ENCODE results near the gene FOSB. TPM values are rescaled to one million over a fixed set of nuclear protein-coding genes. Genes with fewer than 3 reads are reported as not detected.

FOSB gene
- total and polyA plus RNA-seq, 5 experiments from 2014 or later, result 3.5 to 11.4 (median 10.2) TPM

- H3K4me3 Mint-ChIP-seq, result peak overlapping the region; percentile 73 to 94 (median 86)
- POLR2A ChIA-PET, result interaction anchor here (0.6 to 7.8 kb wide), 2 partner anchors 22 to 25 kb away, joined by 4 to 90 read pairs; partner anchors contain the start of gene FOSB
- ATAC-seq, result peak in 1 of 2 donors; percentile 10
- H3K27ac Mint-ChIP-seq, result peak overlapping the region; percentile 21 to 97 (median 93)
- DNase-seq, result peak; percentile 18 to 69 (median 40)
- H3K4me1 Mint-ChIP-seq, result peaks cover 26 to 60% (median 51%) of the 10 kb centered on the region in 4 donors
- no peaks in the 10 kb centered on the region for H3K27me3 Mint-ChIP-seq
- no peaks in the 10 kb centered on the region for H3K36me3 Mint-ChIP-seq
- no peaks in the 10 kb centered on the region for H3K9me3 Mint-ChIP-seq
Measured at GRCh38 chr19:45443462-45444317, 24.1 kb upstream of the FOSB start.

- ATAC-seq (peak; percentile 41 to 55), DNase-seq (peak; percentile 63 to 91 (median 78))
- Mint-ChIP-seq H3K9me3 (no peaks in the 10 kb centered on the region), H3K36me3 (no peaks in the 10 kb centered on the region), H3K27me3 (no peaks in the 10 kb centered on the region), H3K4me1 (peaks cover 27 to 62% (median 56%) of the 10 kb centered on the region in 4 donors), H3K27ac (peak overlapping the region in 9 of 10 donors; percentile 20 to 95 (median 88)), H3K4me3 (peak overlapping the region; percentile 34 to 83 (median 62))
- POLR2A ChIA-PET, result interaction anchor here (0.6 to 7.8 kb wide), 3 partner anchors 21 to 34 kb away, joined by 4 to 90 read pairs (median 6); partner anchors contain the start of gene FOSB
Measured at GRCh38 chr19:45444318-45445041, 23.3 kb upstream of the FOSB start.

DNA sequence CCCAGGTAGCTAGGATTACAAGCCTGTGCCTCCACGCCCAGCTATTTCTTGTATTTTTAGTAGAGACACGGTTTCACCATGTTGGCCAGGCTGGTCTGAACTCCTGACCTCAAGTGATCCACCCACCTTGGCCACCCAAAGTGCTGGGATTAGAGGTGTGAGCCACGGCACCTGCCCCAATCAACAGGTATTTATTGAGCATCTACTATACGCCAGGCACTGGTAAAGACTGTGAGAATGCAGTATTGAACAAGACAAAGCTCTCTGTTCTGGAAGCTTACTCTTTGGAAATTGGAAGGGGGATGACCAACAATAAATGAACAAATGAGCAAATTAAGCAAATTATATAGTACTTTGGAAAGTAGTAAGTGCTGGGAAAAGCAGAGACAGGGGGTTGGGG is 22.7 kb upstream of the FOSB start:
- POLR2A ChIA-PET, result interaction anchor here (0.7 to 7.8 kb wide), 3 partner anchors 24 to 40 kb away, joined by 3 to 90 read pairs (median 6); partner anchors contain the start of gene FOSB
- H3K9me3 Mint-ChIP-seq, result no peaks in the 10 kb centered on the region
- H3K4me3 Mint-ChIP-seq, result peak overlapping the region; percentile 8 to 83 (median 45)
- H3K27me3 Mint-ChIP-seq, result no peaks in the 10 kb centered on the region
- H3K36me3 Mint-ChIP-seq, result no peaks in the 10 kb centered on the region
- H3K4me1 Mint-ChIP-seq, result peaks cover 28 to 68% (median 60%) of the 10 kb centered on the region in 4 donors
- H3K27ac Mint-ChIP-seq, result peak overlapping the region; percentile 10 to 95 (median 88)
- ATAC-seq, result no peak
- DNase-seq, result no peak

DNA sequence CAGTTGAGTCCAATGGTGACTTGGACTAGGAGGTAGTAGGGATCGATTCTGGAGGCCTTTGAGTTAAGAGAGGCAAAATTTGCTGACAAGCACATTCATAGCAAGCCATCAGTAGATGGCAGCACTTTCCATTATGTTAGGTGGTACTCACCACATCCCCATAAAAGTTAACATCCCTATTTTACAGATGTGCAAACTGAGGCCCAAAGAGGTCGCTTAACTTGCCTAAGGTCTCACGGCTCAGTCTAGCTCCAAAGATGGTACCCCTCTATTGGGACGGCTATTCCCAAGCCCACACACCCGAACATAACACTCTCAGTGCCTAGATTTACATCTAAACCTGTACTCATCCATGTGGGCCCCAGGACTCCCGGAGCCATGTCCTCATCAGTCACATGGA is 21.5 kb upstream of the FOSB start:
- peak overlapping the region in 9 of 10 donors; percentile 48 to 87 (median 77) for H3K27ac Mint-ChIP-seq
- H3K9me3 Mint-ChIP-seq, result peaks cover 0 to 2% (median 0%) of the 10 kb centered on the region in 9 donors
- DNase-seq (no peak), ATAC-seq (no peak)
- peak overlapping the region in 5 of 10 donors; percentile 52 to 73 (median 56) for H3K4me3 Mint-ChIP-seq
- H3K27me3 Mint-ChIP-seq, result peaks cover 0 to 2% (median 0%) of the 10 kb centered on the region in 5 donors
- H3K4me1 Mint-ChIP-seq, result peaks cover 25 to 63% (median 57%) of the 10 kb centered on the region in 4 donors
- no peaks in the 10 kb centered on the region for H3K36me3 Mint-ChIP-seq
- POLR2A ChIA-PET, result interaction anchor here (2.1 to 7.8 kb wide), 2 partner anchors 23 to 32 kb away, joined by 4 to 90 read pairs; partner anchors contain the start of gene FOSB

- peak overlapping the region in 6 of 10 donors; percentile 21 to 87 (median 54) for H3K27ac Mint-ChIP-seq
- peaks cover 0 to 2% (median 0%) of the 10 kb centered on the region in 9 donors for H3K9me3 Mint-ChIP-seq
- H3K36me3 Mint-ChIP-seq, result no peaks in the 10 kb centered on the region
- peaks cover 0 to 4% (median 0%) of the 10 kb centered on the region in 5 donors for H3K27me3 Mint-ChIP-seq
- no peak for ATAC-seq
- no peak overlapping the region for H3K4me3 Mint-ChIP-seq
- H3K4me1 Mint-ChIP-seq, result peaks cover 32 to 69% (median 64%) of the 10 kb centered on the region in 4 donors
- DNase-seq, result no peak
- POLR2A ChIA-PET, result interaction anchor here (2.1 kb wide), 1 partner anchor 31 kb away, joined by 4 read pairs; no protein-coding TSS in a partner anchor
Measured at GRCh38 chr19:45446944-45447343, 20.9 kb upstream of the FOSB start.

GRCh38 chr19:45448425-45448756 is 19.4 kb upstream of the FOSB start:
- H3K27ac Mint-ChIP-seq, result peak overlapping the region in 8 of 10 donors; percentile 10 to 91 (median 74)

GRCh38 chr19:45448887-45449299 is 18.9 kb upstream of the FOSB start:
- H3K4me3 Mint-ChIP-seq, result peak overlapping the region; percentile 43 to 89 (median 66)
- POLR2A ChIA-PET, result interaction anchor here (1.9 to 2.6 kb wide), 2 partner anchors 20 to 30 kb away, joined by 8 to 9 read pairs; partner anchors contain the start of gene FOSB
- ATAC-seq (no peak), DNase-seq (no peak)
- peaks cover 29 to 63% (median 55%) of the 10 kb centered on the region in 4 donors for H3K4me1 Mint-ChIP-seq
- H3K27me3 Mint-ChIP-seq, result peaks cover 0 to 4% (median 0%) of the 10 kb centered on the region in 5 donors
- peaks cover 0 to 2% (median 0%) of the 10 kb centered on the region in 9 donors for H3K9me3 Mint-ChIP-seq
- H3K36me3 Mint-ChIP-seq, result no peaks in the 10 kb centered on the region
- peak overlapping the region in 9 of 10 donors; percentile 60 to 100 (median 82) for H3K27ac Mint-ChIP-seq

More at GRCh38 chr19:45448425-45448756, 19.4 kb upstream of the FOSB start:
- no peaks in the 10 kb centered on the region for H3K36me3 Mint-ChIP-seq
- H3K4me3 Mint-ChIP-seq, result peak overlapping the region in 6 of 10 donors; percentile 39 to 59 (median 46)
- no peak for ATAC-seq
- peaks cover 0 to 2% (median 0%) of the 10 kb centered on the region in 9 donors for H3K9me3 Mint-ChIP-seq
- peaks cover 0 to 4% (median 0%) of the 10 kb centered on the region in 5 donors for H3K27me3 Mint-ChIP-seq
- no peak for DNase-seq
- peaks cover 32 to 63% (median 57%) of the 10 kb centered on the region in 4 donors for H3K4me1 Mint-ChIP-seq
- POLR2A ChIA-PET, result interaction anchor here (2.6 kb wide), 1 partner anchor 20 kb away, joined by 9 read pairs; the partner anchor contains the start of gene FOSB

- H3K4me3 Mint-ChIP-seq, result peak overlapping the region; percentile 89 to 97 (median 96)
- no peaks in the 10 kb centered on the region for H3K36me3 Mint-ChIP-seq
- peaks cover 26 to 60% (median 47%) of the 10 kb centered on the region in 4 donors for H3K4me1 Mint-ChIP-seq
- peaks cover 0 to 2% (median 0%) of the 10 kb centered on the region in 9 donors for H3K9me3 Mint-ChIP-seq
- DNase-seq (peak in 2 of 10 donors; percentile 10 to 46), ATAC-seq (peak; percentile 8 to 23)
- H3K27me3 Mint-ChIP-seq, result peaks cover 0 to 4% (median 0%) of the 10 kb centered on the region in 5 donors
- POLR2A ChIA-PET, result interaction anchor here (0.6 to 2.6 kb wide), 5 partner anchors 17 to 35 kb away, joined by 3 to 9 read pairs (median 6); partner anchors contain the start of gene FOSB
- peak overlapping the region; percentile 97 to 100 (median 99) for H3K27ac Mint-ChIP-seq
Measured at GRCh38 chr19:45450012-45450333, 17.8 kb upstream of the FOSB start.

DNA sequence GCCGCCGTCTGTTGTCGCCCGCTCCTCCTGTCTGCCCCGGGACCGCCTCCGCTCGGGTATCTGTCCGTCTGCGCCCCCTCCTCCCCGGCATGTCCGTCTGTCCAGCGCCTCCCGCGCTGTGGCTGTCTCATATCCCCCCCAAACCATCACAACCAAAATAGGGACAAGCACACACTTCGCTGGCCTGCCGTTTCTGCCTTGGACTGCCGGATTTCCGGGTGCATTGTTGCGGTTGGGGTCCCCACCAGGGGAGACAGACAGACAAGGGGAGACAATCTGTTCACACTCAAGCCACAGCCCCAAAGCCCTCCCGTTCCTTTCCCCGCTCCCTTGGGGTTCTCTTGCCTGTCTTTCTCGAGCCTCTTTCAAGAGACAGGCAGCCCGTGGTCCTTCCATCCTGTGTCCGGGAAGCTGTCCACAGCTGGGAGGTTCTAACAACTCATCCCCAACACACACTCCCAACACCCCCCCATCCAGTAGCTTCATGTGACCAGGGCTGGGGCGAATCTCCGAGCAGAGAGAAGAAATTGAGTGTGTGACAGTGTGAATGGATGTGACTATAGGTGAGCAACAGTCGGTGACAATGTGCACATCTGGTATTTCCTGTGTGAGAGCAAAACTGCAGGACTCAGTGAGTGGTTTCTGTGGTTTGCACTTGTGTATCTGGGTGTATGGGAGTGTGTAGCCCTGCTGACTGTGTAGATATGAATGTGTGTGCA is 16.5 kb upstream of the FOSB start:
- POLR2A ChIA-PET, result interaction anchor here (0.6 to 2.6 kb wide), 4 partner anchors 11 to 27 kb away, joined by 3 to 10 read pairs (median 6); no protein-coding TSS in a partner anchor
- Mint-ChIP-seq H3K27ac (peak overlapping the region; percentile 93 to 100 (median 100)), H3K27me3 (peaks cover 0 to 4% (median 0%) of the 10 kb centered on the region in 5 donors), H3K4me1 (peaks cover 30 to 63% (median 52%) of the 10 kb centered on the region in 4 donors), H3K9me3 (peaks cover 0 to 2% (median 0%) of the 10 kb centered on the region in 9 donors), H3K4me3 (peak overlapping the region; percentile 86 to 96 (median 91)), H3K36me3 (no peaks in the 10 kb centered on the region)
- ATAC-seq (peak; percentile 49 to 53), DNase-seq (peak in 9 of 10 donors; percentile 47 to 91 (median 74))

- peak overlapping the region; percentile 93 to 100 (median 100) for H3K27ac Mint-ChIP-seq
- POLR2A ChIA-PET, result interaction anchor here (0.6 to 2.6 kb wide), 4 partner anchors 10 to 26 kb away, joined by 3 to 10 read pairs (median 6); no protein-coding TSS in a partner anchor
- no peak for DNase-seq
Measured at GRCh38 chr19:45451850-45452387, 15.9 kb upstream of the FOSB start.

More at GRCh38 chr19:45451850-45452387, 15.9 kb upstream of the FOSB start:
- H3K4me1 Mint-ChIP-seq, result peaks cover 33 to 64% (median 54%) of the 10 kb centered on the region in 4 donors
- H3K27me3 Mint-ChIP-seq, result peaks cover 0 to 4% (median 0%) of the 10 kb centered on the region in 5 donors
- no peak for ATAC-seq
- H3K4me3 Mint-ChIP-seq, result peak overlapping the region; percentile 86 to 96 (median 91)
- no peaks in the 10 kb centered on the region for H3K36me3 Mint-ChIP-seq
- H3K9me3 Mint-ChIP-seq, result peaks cover 0 to 2% (median 0%) of the 10 kb centered on the region in 9 donors
